GM18873 (cell line): ENCODE results near the gene TTLL6.
"Not testable (repeated sequence)": the region's sequence is repeated elsewhere in the genome, so short reads cannot be mapped to it uniquely, and the experiment has no call there.

Source experiments
- ATAC-seq: cut with Tn5 transposase; IDR thresholded peaks from one replicate; pipeline ENCODE4 v1.9.1; 2021; ENCODE audit warnings: mild to moderate bottlenecking, moderate library complexity, moderate number of reproducible peaks; ENCODE audit not compliant: unreplicated experiment, low FRiP score

Gene TTLL6

DNA sequence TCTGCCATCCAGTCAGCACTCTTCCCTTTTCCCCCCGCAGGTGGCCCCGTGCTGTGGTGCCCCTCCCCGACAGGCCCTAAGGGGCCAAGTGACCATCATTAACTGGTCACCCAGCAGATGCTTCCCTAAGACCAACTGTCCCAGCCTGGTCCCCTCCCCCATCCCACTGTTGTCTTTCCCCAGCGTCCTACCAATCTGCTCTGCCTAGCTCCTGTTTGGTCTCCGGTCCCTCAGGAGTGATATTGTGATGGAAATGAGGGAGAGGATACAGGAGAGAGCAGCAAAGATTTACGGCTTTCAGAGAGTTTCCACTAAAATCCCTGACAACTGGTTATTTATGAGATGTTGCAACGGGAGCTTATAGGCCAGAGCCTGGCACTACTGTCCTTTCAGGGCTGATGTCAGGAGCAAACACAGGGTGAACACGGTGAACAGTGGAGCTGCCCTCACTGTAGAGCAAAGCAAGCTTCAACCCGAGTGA, 1.4 kb upstream of the TTLL6 start:
- no peak for ATAC-seq

DNA sequence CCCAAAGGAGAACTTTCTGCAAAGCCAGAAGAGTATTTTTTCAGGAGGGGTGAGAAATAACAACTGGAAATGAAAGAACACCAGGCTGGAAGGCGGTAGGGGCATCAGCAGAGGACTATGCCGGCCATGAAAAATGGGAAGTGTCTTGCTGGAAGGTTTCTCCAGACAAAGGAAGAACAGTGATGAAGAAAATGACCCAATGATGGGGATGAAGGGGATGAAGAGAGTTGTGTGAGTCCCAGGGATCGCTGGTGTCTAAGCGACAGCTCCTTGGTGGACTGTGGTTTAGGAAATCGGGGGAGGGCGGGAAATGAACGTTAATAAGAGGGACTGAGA, 623 bp downstream of the TTLL6 start:
- no peak for ATAC-seq

DNA sequence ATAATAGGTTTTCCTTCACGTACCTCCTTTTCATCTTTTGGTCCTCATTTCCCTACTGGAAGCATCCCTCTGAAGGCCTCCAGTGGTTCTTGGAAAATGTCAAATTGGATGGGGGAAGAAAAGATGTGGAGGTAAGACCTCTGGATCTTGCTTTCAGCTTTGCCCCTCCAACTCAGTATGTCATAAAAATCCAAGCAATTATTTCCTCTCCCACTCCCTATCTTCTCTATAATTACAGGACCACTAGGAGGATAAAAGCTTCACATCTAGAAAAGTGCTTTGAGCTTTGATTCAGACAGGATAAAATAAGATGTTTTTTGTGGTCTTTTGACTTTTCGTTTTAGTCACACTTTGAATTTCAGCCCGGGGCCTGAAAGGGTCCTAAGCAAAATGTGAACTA, 1.7 kb downstream of the TTLL6 start:
- ATAC-seq, result no peak

DNA sequence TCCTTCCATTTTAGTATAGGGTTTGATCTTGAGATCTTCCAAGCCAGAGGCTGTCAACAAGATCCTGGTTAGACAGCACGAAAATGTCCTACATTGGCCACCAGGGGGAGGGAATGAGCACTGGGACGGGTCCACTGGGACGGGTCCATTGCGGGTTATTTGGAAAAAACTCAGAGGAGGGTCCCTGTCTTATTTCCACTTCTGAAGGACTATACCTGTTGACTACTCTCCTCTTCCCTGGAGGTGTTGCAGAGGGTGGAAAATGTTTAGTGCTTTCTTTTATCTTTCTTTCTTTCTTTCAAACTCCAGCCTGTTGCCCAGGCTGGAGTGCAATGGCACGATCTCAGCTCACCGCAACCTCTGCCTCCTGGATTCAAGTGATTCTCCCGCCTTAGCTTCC, 2.5 kb downstream of the TTLL6 start:
- ATAC-seq, result no peak

DNA sequence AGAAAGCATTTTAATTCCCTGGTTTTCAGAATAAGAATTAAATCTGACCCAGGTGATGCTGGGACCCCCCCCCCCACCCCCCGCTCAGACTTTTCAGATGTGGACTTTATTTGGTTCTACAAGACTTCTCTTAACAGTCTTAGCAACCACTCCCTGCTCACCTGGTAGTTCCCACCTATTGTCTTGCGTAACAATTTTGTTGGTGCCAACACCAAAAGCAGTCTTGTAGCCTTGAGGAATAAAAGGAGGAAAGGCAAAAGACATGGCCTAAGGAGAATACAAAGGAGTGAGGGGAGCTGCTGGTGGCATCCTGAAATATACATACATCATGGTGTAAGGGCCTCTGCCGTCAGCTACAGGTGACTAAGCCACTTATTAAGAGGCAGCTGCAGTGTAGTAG, 5.0 kb downstream of the TTLL6 start:
- ATAC-seq, result no peak

DNA sequence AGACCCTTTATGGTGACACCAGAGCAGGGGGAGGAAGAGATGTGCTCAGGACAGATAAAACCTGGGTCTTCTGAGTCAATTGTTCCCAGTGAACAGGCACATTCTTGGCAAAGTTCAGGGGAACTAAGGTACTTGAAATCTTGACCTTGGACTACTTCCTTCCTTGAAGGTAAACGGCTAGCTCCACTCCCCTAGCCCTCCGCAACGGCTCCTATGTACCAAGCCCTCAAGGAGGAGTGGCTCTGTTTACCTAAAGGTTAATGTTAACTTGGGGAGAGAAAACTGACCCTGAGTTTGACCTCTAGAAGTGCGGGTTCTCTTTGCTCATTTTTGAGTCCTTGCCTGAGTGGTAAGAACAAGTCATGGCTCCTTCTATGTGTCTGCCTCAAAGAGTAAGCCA, 7.8 kb downstream of the TTLL6 start:
- ATAC-seq, result no peak

DNA sequence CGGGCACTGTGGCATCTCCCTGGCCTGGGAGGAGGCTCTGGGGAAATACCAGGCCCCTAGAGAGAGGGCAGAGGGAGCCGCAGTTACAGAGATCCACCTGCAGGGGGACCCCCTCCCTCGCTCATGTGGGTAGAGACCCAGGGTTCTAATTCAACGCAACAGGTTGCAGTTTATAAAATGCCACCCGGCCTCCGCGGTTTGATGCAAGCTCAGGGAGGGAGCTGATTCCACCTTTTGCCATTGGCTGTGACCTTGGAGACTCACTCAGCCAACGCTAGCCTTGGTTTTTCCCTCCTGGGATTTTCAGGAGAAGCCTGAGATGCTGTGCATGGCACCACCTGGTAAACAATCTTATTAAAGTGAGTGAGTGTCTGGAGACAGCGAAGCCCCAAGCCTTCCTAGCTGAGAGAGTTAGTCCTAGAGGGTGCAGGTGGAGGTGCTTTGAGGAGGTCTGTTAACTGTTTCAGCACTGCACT, 12.1 kb downstream of the TTLL6 start:
- ATAC-seq, result no peak

DNA sequence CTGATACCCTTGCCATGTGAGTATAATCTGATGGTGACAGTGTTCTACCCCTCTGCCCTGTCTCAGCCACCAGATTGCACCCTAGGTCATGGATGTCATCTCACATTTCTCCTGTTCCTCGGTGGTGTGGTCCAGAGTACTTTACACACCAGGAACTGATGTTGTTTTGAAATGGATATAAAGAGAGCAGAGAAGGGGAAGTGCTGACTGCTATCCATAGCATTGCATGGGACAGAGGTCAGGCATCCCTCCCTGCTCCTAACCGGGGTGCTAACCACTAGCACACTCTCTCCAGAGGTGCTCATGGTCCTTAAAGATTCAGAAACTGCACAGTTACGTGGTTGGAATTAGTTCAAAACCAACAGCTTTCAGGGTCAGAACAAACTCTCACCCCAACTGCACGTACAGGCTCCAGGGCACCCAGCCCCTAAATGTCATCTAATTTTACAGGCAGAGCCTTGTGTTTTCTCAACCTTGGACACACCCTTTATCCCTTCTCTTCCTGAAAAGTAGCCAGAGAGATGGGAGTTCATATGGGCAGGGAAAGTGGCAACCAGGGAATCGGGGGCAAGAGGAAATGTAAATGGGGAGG, 16.3 kb downstream of the TTLL6 start:
- ATAC-seq, result no peak

DNA sequence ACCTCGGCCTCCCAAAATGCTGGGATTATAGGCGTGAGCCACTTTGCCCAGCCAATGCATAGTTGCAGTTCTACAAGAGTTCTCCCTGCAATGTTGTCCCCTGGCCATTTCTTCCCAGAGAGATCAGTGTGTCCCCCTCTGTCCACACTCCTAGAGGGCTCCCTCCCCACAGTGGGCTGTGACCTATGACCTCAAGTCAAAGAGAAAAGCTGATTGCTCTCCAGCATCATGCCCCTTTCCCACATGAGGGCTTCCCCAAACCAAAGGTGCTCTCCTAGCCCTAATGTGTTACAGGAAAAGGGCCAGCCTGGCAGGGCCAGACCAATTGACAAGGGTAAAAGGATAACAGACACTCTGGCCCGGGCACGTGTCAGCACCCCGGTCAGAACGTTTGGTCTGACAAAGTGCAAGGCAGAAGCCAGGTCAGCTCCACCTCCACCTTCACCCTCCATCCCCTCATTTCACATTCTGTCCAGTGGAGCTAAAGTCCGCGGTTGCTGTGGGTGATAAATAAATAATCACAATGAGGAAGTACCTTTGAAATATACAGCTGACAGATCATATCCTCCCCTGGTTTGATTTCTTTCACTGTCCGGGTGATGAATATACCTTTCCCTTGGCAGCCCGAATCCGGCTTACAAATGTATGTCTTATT, 17.8 kb downstream of the TTLL6 start:
- no peak for ATAC-seq

DNA sequence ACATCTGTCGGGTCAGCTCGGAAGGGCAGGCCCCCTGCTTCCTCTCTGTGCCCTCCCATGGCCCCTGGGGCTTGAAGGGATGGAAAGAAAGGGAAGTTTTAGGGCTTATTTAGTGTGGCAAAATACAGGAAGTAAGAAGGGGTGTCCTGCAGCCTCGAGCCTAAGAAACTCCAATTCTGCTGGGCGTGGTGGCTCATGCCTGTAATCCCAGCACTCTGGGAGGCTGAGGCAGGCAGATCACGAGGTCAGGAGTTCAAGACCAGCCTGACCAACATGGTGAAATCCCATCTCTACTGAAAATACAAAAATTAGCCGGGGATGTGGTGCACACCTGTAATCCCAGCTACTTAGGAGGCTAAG, 20.9 kb downstream of the TTLL6 start:
- ATAC-seq, result not testable (repeated sequence)

DNA sequence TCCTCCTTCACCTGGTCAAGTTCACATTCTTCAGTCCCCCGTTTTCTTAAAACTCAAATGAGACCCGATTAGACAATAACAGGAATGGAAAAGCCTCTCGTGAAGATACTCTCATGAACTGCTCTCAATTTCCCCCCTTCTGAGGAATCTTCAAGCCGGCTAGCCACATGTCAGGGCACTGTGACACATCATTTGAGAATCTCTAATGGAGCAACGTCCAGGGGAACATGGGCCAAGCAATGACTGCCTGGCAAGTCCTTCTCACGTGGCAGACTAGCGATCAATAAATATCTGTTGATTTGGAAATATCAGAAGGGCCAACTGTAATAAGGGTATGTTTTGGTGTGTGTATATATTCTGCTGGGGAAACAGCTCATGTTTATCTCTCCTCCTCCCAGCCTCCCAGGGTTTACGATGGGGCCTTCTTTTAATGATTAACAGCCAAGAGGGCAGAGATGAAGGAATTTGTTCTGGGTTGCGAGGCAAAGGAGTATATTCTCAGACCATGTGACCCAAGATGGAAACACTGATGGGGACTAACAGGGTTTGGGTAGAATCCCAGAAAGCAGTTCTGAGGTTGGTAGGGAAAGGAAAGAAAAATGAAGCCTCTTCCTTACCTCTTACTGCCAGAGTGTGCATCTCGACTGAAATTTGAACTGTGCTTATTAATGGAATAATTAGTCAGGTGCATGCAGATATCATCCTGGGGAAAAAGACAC, 21.4 kb downstream of the TTLL6 start:
- ATAC-seq, result no peak

DNA sequence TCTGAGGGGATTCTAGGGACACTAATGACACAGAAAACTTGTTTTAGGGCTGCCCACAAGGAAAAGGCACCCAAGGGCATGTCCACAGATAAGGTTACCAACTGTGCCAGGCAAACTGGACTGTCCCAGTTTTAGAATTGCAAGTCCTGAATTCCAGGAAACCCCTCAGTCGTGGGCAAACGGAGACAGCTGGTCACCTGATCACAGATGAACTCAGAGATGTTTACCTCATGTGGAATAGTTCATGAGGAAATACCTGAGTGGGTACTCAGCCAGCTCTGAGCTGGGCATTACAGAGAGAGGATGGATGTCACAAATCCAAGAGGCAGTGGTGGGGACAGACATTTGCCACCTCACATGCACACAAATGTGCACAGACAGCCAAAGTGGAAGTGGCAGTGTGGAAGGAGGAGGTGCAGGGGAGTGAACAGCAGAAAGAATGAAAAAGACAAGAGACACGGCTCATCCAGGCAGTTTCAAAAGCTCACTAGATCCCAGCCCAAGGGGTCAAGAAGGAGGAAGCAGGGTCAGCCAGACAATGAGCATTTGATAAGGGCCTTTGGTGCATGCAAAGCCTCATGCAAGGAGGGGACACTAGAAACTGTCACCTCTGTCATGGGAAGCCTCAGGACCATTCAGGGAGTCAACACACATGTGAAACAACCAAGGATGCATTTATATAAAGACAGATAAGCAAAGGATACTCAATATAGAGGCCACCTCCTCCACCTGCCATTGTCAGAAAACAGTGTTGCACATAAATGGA, 24.8 kb downstream of the TTLL6 start:
- no peak for ATAC-seq

DNA sequence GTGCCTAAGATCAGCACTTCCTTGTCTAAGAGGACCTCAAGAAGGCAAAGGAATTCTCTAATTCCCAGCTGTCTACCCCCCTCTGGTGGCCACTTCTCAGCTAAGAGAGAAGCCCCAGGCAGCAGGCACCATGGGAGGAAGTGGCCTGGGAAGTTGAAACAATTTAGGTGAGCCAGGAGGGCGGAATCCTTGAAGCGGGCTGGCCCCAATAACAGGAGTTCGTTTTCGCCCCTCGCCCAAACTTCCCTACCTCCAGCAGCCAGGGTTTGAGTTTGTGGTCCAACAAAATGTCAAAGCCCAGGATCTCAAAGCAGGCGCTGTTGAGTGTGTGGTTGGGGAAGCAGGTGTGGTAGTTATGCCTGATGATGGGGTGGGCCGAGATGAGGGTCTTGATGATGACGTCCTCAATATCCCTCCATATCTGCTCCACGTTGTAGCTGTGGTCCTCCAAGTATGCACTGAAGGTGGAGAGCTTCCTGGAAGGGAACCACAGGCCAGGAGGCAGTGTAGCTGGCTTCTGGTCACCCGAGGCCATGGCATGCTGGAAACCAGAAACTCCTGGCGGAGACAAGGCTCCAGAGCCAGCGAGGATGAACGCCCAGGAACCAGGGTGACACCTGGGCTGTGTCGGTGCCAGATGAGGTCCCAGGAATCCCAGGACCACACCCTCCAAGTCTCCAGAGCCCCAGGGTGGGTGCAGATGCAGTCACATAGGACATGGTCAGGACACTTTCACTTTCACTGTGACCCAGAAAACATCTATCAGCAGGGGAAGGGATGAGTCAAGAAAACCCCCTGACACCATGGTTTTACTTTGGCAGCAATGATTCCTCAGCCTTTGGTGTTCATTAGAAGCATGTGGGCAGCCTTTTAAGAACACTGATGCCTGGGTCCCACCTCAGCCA, 25.6 kb downstream of the TTLL6 start:
- ATAC-seq, result no peak

DNA sequence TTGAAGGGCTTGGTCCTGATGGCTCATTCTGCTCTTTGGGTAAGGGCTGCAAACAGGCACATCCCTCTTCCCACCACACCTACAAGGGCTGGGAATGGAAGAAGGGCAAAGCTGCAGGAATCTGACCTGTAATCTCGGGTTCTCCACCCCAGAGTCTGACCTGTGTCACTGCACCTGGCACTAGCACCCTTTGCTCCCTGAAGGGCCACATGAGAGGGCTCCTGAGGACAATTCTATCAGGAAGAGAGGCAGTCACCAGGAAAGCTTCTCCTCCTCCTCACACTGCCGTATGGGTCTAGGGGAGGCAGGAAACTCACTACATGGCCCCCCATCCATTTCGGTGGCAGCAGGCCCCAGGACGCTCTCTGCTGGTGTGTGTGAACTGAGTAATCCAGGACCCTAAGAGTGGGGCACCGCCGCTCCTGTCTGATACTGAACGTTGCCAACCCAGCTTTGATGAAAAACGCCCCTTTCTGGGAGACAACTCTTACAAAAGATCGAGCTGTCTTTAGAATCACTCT, 26.4 kb downstream of the TTLL6 start:
- ATAC-seq, result no peak

DNA sequence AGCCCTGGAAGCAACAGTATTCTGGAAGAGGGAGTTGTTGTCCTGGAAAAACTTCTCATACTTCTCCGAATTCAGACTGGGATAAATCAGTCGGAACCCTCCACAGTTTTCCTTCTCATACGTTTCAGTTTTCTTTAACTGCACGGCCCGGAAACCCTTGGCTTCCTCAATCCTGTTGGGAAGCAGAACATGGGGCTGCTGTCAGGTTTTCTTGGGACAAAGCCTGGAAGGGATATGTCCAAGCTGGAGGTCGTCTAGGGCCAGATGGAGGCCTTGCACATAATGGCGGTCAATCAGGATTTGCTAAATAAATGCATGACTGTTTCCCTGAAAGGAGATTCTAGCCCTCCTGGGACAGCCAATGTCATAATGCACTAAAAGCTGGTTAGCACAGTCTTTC, 29.2 kb downstream of the TTLL6 start:
- no peak for ATAC-seq

DNA sequence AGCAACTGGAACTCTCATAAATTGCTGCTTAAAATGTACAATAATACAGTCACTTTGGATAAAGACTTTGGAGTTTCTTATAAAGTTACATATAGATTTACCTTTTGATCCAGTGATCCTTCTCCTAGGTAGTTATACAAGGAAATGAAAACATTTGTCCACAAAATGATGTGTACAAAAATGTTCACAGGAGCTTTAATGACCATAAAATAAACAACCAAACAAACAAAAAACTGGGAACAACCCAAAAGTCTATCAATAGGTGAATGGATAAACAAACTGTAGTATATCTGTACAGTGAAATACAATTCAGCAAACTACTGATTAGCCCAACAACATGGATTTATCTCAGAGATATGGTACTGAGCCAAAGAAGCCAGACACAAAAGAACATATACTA, 37.6 kb downstream of the TTLL6 start:
- ATAC-seq, result no peak

DNA sequence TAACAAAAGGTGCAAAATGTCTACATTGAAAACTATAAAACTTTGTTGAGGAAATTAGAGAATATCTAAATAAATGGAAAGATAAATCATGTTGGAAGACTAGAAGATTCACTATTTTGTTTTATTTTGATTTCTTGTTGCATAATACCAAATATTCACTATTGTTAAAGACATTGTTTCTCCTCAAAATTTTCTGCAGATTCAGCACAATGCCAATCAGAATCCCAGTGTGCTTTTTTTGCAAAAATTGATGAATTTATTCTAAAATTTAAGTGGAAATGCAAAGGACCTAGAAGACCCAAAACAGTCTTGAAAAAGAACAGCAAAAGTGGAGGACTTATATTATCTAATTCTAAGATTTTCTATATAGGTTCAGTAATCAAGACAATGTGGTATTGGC, 40.4 kb downstream of the TTLL6 start:
- ATAC-seq, result no peak

DNA sequence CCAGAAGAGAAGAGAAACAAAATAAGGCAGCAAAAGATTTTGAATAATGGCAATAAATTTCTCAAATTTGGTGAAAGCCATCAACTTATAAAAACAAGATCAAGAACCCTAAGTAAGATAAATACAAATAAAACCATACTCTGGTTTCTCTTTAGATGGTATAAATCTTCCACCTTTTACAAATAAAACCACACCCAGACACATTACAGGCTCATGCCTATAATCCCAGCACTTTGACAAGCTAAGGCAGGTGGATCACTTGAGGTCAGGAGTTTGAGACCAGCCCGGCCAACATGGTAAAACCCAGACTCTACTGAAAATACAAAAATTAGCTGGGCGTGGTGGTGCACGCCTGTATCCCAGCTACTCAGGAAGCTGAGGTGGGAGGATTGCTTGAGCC, 43.8 kb downstream of the TTLL6 start:
- ATAC-seq, result no peak

DNA sequence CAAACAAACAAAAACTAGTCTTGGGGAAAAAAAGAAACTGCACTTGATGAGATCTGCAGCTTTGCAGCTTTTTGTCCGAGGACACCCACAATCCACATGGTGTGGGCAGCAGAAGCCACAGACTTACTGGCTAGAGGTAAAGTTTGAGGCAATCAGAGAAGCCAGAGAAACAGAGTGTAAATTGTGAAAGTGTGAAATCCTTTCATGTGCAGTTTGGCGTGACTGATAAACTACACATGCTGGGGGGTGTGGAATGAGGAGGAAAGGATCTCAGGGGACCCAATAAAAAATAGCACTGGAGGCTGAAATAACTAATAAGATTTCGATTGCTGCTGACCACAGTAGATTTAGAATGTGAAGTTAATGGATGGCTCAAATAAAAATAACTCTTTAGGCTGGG, 46.1 kb downstream of the TTLL6 start:
- no peak for ATAC-seq
